HCT116 (cell line): ENCODE measurements around the gene SCN4B. TPM values are rescaled to one million over a fixed set of nuclear protein-coding genes. Genes with fewer than 3 reads are reported as not detected.

Experiments used
- ATF3 ChIP-seq: IDR thresholded peaks from 2 replicates; pipeline ENCODE4 v1.6.1; 2012
- EGR1 ChIP-seq: IDR thresholded peaks from 2 replicates; pipeline ENCODE4 v1.6.1; 2012; ENCODE audit warnings: low read depth
- EZH2phosphoT487 ChIP-seq: fragments of 200-600 bp; IDR thresholded peaks from 2 replicates; pipeline ENCODE4 v1.6.1; 2018; ENCODE audit warnings: antibody characterized with exemption, borderline replicate concordance
- REST ChIP-seq: IDR thresholded peaks from 2 replicates; pipeline ENCODE4 v1.6.1; 2012; ENCODE audit warnings: low read depth
- ZBTB33 ChIP-seq: IDR thresholded peaks from 2 replicates; pipeline ENCODE4 v1.6.1; 2011; ENCODE audit warnings: mild to moderate bottlenecking, low read length, moderate library complexity; ENCODE audit not compliant: insufficient replicate concordance; ENCODE audit errors: extremely low read depth
- total RNA-seq: library from RNA; stranded (reverse); gene quantifications from one replicate; pipeline ENCODE4 v1.2.1, GENCODE V29; 2021; ENCODE audit not compliant: unreplicated experiment

SCN4B gene
- total RNA-seq, 1 experiment from 2014 or later, result 0.32 TPM

- TF ChIP-seq REST (no peak), ATF3 (no peak), ZBTB33 (no peak), EZH2phosphoT487 (no peak), EGR1 (no peak)
- TF ChIP-seq, all 23 proteins: peak for 0
Observed at GRCh38 chr11:118175993-118176777, 23.6 kb upstream of the SCN4B start, which contains the start of gene SCN2B (continued).
